HL-60/S4 treated with retinoic acid at 250 ng/mL for 4 days and 3 days (cell line): ENCODE data around the gene PRKCB.
"Not testable (repeated sequence)": the region's sequence is repeated elsewhere in the genome, so short reads cannot be mapped to it uniquely, and the experiment has no call there.

Experiments
- in situ Hi-C: fragments of 300-500 bp; cut with MboI; formaldehyde crosslinking; loops from 2 replicates; pipeline ENCODE4 v1.7.0; 2022; ENCODE audit warnings: low sequenced_read_pairs

Gene PRKCB

GRCh38 chr16:24074574-24074973 is 238.8 kb downstream of the PRKCB start:
- in situ Hi-C loops: no loop called here

DNA sequence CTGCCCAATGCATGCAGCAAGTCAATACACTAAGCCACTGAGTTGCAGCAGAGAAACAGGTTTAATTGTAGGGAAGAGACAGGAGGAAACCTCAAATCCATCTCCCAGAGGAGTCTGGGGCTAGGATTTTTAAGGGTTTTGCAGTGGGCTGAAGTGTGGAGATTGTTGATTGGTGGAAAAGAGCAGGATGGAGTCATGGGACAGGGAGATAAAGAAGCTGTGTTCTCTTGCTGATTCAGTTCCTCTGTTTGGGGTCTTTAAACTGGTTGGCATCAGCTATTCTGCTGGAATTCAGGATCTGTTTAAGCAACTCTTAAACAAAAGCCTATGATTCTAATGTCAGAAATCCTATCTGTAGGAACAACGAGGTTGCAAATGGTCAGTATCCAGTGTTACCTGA is 239.5 kb downstream of the PRKCB start:
- in situ Hi-C loops: no loop called here

DNA sequence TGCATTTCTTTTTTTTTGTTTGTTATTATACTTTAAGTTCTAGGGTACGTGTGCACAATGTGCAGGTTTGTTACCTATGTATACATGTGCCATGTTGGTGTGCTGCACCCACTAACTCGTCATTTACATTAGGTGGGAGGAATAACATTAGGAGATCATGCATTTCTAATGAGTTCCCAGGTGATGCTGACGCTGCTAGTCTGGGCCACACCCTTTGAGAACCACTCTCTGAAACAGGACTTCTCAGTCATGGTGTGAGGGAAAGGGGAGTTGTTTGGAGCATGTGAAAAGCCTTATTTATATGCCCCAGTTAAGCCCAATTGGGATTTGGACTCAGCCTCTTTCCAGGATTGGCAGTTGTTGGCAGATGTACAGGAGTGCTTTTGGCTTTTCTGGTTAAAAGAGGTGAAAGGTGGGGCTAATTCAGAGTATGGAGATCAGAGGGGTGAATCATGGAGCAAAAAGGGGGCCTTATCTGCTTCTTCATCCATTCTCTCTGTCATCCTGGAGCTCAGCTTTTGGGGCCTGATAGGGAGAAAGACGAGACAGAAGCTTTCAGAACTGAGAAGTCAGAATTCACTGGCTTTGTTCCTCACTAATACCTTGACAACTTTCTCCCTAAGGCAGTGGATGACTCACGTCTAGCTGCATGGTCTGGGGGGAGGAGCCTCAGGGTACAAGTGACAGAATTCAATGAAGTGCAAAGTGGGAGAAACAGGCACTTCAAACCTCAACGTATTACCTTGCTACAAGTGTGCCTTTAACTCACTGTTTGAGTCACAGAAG is 240.3 kb downstream of the PRKCB start:
- in situ Hi-C loops: no loop called here

GRCh38 chr16:24077292-24077691 is 241.5 kb downstream of the PRKCB start:
- in situ Hi-C loops: no loop called here

DNA sequence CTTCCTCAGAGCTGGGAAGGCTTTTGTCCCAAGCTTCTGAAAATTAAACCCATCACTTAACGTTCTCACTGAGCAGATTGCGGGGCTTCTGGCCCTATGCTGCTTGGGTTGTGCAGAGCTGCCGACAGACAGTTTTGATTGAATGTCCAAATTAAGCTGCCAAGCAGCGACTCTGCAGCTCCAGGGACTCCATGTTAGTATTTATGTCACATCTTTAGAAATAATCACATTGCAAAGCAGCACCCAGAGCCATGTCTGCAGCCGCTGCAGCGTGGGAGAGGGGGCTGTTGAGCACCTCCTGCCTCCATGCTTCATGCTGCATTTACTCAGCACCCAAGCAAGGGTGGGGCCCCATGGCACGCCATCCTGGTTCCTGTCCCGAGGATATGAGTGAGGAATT is 242.2 kb downstream of the PRKCB start:
- in situ Hi-C loops: no loop called here

- in situ Hi-C loops: no loop called here
Measured at GRCh38 chr16:24085666-24086065, 249.9 kb downstream of the PRKCB start.

DNA sequence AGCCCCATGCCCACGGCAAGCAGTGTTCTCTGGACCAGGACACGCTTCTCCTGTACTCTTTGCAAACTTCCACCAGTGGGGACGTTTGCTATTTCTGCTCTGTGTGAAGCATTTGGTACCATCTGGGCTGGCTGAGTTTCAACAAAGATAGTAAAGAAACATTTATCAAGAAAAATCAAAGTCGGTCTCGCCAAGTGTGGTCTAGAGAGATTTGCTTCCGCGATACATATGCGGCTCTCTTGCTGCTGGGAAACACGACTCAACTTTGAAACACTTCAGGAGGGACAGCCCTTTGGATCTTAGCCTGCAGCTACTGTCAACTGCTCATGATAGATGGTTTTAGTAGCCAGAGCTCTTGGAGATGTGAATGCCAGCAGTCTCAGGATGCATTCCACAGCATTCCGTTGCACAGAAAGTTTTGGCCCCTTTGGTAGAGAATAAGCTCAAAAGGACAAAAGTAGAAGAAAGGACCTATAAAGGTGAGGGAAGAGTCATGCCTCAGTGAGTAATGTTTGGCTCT is 252.2 kb downstream of the PRKCB start:
- in situ Hi-C loops: no loop called here

DNA sequence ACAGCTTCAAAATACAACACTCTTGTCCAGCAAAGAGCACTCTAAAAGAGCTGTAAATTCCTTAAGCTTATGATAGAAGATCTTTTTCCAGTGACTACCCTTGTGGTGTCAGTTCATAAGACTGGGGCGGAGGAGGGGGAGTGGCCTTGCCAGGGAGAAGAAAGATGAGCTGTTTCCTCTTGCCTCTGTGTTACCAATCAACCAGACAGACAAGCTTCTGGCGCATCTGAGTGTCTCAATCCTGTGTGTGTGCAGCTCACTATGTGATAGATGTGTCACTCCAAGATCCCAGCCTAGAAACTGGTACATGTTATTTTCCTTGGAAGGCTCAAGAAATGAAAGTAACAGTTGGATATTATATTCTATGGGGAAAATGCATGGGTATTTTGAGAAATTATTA is 253.0 kb downstream of the PRKCB start:
- in situ Hi-C loops: no loop called here

DNA sequence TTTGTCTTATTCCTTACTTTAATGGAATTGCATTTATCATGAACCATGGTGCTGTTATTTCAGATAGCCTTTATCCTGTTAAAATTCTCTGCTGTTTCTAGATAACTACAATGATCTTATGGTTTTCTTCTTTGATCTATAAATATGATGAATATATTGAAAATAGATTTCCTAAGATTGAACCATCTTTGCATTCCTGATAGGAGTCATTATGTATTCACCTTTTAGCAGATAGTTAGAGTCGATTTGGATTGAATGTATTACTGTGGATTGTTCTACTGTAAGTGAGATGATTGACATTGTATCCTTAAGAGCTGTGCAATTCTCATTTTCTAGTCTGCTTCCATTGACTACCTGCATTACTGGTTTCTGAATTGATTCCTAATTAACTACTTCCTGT is 255.3 kb downstream of the PRKCB start:
- in situ Hi-C loops: no loop called here

DNA sequence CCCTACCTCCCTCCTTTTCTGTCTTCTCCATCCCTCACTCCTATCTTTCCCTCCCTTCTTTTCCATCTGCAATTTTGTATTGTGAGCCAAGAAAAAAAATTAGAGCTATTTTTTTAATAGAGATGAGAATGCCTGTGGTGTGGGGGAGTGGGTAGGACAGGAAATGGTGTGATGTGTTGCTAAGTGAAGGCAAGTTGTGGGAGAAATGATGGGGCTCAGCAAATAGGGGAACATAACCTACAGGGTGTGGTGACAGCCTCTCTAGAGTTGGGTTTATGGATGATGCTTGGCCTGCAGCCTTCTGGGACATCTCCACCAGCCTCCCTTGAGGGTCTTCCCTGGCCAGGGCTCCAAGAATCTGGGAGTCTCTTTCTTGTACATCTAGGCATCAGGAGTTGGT is 257.3 kb downstream of the PRKCB start:
- in situ Hi-C loops: no loop called here

DNA sequence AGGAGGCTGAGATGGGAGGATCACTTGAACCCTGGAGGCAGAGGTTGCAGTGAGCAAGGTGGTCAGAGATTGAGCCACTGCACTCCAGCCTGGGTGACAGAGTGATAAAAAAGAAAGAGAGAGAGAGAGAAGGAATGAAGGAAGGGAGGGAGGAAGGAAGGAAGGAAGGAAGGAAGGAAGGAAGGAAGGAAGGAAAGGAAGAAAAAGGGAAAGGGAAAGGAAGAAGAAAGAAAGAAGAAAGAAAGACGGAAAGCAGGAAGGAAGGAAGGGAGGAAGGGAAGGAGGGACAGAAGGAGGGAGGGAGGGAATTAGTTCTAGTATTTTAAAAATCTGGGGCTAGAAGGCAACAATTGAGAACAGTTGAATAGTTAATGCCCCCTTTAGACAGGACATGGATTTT is 258.9 kb downstream of the PRKCB start:
- in situ Hi-C loops: no loop called here

DNA sequence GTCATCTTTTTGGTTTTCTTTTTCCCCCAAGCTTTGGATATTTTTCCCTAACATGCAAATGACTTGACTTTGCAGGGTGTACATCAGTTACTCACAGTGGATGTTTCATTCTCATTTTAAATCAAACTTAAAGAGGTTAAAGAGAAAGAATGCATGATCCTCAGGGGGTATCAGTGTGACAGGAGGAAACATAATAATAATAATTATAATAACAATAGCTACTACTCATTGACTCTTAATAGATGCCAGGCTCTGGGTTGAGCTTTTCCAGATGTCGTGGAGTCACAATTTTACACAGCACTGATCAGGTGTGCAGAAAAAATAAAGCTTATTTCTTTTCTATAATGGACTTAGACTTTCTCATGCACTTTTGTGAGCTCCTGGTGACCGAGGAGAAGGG is 263.1 kb downstream of the PRKCB start:
- in situ Hi-C loops: no loop called here

DNA sequence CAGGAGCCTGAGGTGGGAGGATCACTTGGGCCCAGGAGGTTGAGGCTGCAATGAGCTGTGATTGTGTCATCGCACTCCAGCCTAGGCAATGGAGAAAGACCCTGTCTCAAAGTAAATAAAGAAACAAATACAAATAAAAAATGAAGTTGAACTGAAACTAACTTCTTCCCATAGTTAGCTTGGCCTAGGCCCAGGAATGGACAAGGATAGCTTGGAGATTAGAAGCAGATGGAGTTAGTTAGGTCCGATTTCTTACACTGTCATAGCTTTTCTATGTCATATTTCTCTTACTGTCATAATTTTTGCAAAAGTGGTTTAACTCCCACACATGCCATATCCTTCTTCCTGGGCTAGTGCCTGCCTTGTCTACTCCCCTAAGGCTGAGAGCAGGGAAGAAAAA is 265.6 kb downstream of the PRKCB start:
- in situ Hi-C loops: no loop called here

- in situ Hi-C loops: no loop called here
Measured at GRCh38 chr16:24102209-24102660, 266.5 kb downstream of the PRKCB start.

GRCh38 chr16:24105471-24105870 is 269.7 kb downstream of the PRKCB start:
- in situ Hi-C loops: not testable (repeated sequence)

- in situ Hi-C loops: not testable (repeated sequence)
Measured at GRCh38 chr16:24108090-24108489, 272.3 kb downstream of the PRKCB start.

GRCh38 chr16:24111724-24112302 is 276.0 kb downstream of the PRKCB start:
- in situ Hi-C loops: no loop called here

DNA sequence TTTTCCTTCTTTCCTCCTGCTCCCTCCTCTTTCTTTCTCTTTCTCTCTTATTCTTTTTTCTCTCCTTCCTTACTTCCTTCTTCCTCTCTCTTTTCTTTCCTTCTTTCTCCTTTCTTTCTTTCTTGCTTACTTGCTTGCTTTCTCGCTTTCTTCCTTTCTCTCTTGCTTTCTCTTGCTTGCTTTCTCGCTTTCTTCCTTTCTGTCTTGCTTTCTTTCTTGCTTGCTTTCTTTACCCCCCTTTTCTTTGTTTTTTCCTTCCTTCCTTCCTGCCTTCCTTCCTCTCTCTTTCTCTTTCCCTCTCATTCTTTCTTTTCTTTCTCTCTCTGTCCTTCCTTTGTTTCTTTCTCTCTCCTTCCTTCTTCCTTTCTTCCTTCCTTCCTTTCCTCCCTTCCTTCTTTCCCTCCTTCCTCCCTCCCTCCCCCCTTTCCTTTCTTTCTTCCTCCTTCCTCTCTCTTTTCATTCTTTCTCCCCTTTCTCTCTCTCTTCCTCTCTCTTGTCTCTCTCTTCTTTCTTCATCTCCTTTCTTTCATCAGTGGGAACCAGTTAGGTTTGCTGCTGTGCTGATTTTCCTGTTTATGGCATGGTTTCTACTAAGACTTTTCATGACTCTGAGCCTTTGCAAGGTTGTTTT is 277.4 kb downstream of the PRKCB start:
- in situ Hi-C loops: no loop called here

GRCh38 chr16:24114876-24115275 is 279.1 kb downstream of the PRKCB start:
- in situ Hi-C loops: no loop called here

DNA sequence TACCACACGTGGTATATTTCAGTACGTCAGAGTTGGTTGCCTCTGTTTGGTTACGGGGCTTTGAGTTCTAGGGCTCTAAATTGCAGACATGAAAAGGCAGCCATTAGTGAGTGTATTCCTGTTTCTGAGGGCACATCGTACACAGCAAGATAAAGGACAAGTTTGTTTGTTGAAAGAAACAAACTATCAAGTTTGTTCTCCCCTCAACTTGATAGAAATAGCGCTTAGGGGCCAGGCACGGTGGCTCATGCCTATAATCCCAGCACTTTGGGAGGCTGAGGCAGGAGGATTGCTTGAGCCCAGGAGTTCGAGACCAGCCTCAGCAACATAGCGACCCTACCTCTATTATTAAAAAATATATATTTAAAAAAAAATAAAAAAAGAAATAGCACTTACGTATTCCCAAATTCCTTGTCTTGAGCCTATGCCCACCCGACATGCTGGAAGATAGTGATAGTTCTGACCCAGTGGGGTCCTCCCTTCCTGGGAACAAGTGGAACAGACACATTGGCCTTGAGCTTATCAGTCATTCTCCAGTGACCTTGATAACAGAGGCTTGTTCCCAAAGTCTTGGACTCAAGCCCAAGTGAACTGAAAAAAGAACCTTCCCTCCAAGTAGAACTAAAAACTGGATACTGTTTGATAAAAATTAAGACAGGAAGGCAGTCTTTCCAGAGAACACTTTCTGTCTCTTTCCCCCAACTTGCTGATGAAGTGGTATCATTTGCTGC is 280.4 kb downstream of the PRKCB start:
- in situ Hi-C loops: no loop called here

GRCh38 chr16:24116989-24117388 is 281.2 kb downstream of the PRKCB start:
- in situ Hi-C loops: no loop called here
